ENCODE measurements around the gene TSPEAR.

Gene TSPEAR

GRCh38 chr21:44720170-44720569 lies 8.8 kb upstream of the TSPEAR start:
- no peak overlapping the region for H3K4me3 ChIP-seq (ENCODE audit: low read length)
- no peak for TF ChIP-seq ZNF274 (IDR thresholded peaks at IDR 0.05; ENCODE audit: low read depth, low read length)

DNA sequence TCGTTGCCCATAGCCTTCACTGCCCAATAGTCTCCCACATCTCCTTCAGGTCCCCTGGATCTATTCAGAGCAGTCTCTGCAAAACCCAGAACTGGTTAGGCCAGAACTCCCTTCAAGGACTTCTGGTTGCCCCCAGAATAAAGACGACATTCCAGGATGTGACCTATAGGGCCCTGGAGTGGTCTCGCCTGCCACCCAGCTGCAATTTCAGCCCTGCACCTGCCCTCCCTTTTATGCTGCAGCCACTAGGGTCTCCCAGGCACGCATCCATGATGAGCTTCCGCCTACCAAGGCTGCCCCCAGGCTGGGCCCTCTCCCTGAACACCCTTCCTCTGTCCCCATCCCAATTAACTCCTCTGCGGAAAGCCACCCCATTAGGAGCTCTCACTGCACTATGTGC lies 7.2 kb upstream of the TSPEAR start:
- no peak for TF ChIP-seq ZNF274 (IDR thresholded peaks at IDR 0.05; ENCODE audit: low read depth, low read length)
- H3K4me3 ChIP-seq (ENCODE audit: low read length) = no peak overlapping the region

DNA sequence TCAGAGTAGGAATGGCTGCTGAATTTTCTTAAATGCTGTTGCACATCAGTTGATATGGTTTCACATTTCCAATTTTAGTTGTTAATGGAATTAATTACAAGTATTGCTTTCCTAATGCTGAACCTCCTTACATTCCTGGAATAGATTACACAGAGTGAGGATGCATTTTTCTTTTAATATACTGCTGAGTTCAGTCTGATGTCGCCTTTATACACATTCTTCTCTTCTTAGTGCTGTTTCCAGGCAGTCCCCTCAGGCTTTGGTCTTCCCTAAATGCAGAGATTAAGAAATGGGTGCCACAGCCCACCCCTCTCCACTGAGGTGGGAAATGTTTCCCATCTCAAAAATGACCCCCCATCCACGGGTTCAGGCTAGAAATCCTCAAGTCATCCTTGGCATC lies 6.7 kb upstream of the TSPEAR start:
- H3K4me3 ChIP-seq (ENCODE audit: low read length) = no peak overlapping the region
- no peak for TF ChIP-seq ZNF274 (IDR thresholded peaks at IDR 0.05; ENCODE audit: low read depth, low read length)

DNA sequence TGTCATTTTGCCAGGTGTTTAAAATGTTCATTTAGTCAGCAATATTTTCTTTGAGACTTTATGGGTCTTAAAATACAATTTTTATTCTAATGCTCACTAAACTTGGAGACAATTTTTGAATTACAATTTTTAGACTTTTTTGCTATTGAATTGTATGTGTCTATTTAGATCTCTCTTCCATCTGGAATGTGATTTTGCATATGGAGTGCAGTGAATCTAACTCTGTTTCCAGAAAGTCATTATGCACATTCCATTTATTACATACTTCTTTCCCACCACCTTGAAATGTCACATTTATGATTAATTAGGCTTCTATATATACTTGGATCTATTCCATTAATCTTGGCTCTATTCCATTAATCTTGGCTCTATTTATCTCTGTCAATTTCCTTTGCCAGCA lies 5.6 kb upstream of the TSPEAR start:
- no peak overlapping the region for H3K4me3 ChIP-seq (ENCODE audit: low read length)
- TF ChIP-seq ZNF274 (IDR thresholded peaks at IDR 0.05; ENCODE audit: low read depth, low read length) = no peak

DNA sequence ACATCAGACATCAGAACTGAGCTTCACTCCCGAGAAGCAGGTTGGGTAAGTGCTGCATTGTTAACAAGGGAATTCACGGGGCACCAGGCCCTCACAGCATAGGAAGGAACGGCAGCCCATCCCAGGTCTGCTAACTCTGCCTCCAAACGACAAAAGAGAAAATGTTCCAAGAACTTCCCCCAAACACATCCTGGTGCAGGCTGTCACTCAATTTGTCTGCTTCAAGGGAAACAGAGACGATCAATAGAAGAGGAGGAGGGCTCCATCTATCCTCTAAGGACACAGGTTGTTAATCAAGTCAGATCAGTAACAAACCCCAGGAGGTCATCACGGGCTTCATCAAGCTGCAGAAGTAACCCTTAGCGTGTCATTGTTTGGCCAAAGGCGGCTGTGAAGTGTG lies 3.5 kb upstream of the TSPEAR start:
- H3K4me3 ChIP-seq (ENCODE audit: low read length) = no peak overlapping the region
- no peak for TF ChIP-seq ZNF274 (IDR thresholded peaks at IDR 0.05; ENCODE audit: low read depth, low read length)

DNA sequence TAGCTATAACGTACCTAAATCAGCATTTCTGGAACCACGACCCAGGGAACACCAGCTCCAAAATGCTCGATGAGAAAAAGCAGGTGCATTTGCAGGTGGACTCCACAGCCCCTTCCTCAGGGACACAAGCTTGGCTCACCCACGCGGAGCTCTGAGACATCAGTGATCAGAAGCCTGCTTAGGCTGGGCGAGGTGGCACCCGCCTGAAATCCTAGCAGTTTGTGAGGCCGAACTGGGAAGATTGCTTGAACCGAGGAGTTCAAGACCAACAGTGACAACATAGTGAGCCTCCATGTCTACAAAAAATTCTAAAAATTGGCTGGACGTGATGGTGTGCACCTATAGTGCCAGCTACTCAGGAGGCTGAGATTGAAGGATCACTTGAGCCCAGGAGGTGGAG lies 2.5 kb upstream of the TSPEAR start:
- TF ChIP-seq ZNF274 (IDR thresholded peaks at IDR 0.05; ENCODE audit: low read depth, low read length) = no peak

GRCh38 chr21:44713130-44713529 lies 1.8 kb upstream of the TSPEAR start:
- no peak for TF ChIP-seq ZNF274 (IDR thresholded peaks at IDR 0.05; ENCODE audit: low read depth, low read length)
- no peak overlapping the region for H3K4me3 ChIP-seq (ENCODE audit: low read length)

More for the DNA sequence above, 2.5 kb upstream of the TSPEAR start:
- H3K4me3 ChIP-seq (ENCODE audit: low read length) = no peak overlapping the region

GRCh38 chr21:44712203-44713028 lies 1.0 kb upstream of the TSPEAR start:
- TF ChIP-seq ZNF274 (IDR thresholded peaks at IDR 0.05; ENCODE audit: low read depth, low read length) = no peak
- H3K4me3 ChIP-seq (ENCODE audit: low read length) = no peak overlapping the region

DNA sequence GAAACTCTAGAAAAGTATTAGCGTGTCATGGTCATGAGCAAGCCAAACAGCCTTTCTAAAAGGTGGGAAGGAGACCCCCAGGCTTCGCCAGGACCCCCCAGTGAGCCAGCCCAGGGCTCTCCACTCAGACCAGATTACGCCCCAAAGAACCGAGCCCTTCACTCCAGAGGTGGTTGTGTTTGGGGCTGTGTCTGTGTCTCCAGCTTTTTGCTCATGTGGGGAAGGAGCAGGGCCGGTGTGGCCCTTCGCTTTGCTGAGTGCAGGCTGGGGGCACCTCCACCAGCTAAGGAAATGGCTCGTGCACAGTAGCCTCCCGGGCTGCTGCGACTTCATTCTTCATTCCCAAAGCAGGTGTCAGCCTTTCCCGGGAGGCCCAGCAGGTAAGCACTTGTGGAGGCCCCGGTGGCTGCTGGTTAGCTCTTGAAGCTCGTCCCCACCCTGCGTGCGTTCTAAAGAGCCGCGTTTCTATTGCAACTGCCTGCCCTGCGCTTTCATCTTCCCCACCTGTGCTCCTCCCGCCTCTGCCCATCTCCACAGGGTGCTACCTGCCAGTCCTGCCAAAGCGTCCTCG lies 531 bp downstream of the TSPEAR start:
- no peak overlapping the region for H3K4me3 ChIP-seq (ENCODE audit: low read length)
- no peak for TF ChIP-seq ZNF274 (IDR thresholded peaks at IDR 0.05; ENCODE audit: low read depth, low read length)

DNA sequence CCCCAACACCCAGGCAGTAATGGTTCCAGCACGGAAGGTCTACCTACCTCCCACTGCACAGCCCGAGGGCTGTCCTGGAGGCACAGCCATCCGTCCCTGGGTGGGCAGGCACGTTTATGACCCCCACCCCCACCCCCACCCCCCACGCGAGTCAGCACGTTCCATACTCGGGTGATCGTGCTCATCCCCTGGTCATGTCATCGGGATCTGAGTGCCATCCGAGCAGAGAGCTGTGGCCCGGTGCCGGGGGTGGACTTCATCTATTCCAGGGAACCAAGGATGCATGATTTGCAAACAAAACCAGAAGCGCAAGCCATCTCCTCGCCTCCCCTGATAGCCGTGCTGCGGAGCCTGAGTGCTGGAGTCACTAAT lies 1.1 kb downstream of the TSPEAR start:
- no peak overlapping the region for H3K4me3 ChIP-seq (ENCODE audit: low read length)
- TF ChIP-seq ZNF274 (IDR thresholded peaks at IDR 0.05; ENCODE audit: low read depth, low read length) = no peak

DNA sequence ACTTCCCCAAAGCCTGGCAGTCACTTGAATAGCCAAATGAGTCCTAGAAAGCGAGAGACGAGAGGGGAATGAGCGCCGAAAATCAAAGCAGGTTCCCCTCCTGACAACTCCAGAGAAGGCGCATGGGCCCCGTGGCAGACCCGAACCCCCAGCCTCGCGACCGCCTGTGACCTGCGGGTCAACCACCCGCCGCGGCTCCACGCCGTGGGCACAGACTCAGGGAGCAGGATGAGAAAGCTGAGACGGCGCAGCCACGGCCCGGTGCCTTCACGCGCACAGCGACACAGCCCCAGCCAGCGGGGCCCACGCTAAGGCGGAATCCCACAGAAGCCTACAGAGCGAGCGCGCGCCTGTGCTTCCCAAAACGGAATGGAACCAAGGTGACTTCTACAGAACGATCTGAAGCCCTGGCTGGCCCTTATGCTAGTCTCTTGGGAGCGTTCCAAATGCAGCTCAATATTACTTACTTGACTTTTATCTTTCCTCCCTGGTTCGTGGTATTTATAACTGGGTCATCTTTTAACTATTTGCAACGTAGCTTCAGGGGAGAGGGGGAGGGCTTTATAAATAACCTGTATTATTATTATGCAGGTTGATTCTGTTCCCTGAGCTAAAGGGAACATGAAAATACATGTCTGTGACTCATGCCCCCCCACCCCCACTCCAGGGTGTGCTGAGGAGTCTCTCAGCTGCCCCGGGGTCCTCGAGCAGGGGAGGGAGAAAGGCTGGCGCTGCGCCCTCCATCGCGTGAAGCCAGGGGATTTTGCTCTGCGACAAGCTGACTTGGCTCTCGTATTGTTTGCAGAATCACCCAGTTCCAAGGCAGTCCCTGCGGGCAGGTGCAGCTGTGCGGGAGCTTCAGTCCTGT lies 1.7 kb downstream of the TSPEAR start:
- TF ChIP-seq ZNF274 (IDR thresholded peaks at IDR 0.05; ENCODE audit: low read depth, low read length) = no peak
- H3K4me3 ChIP-seq (ENCODE audit: low read length) = no peak overlapping the region

GRCh38 chr21:44708866-44709425 lies 2.4 kb downstream of the TSPEAR start:
- TF ChIP-seq ZNF274 (IDR thresholded peaks at IDR 0.05; ENCODE audit: low read depth, low read length) = no peak
- no peak overlapping the region for H3K4me3 ChIP-seq (ENCODE audit: low read length)

- no peak overlapping the region for H3K4me3 ChIP-seq (ENCODE audit: low read length)
- TF ChIP-seq ZNF274 (IDR thresholded peaks at IDR 0.05; ENCODE audit: low read depth, low read length) = no peak
These were observed 3.0 kb downstream of the TSPEAR start for GRCh38 chr21:44708213-44708865.
